HG02798 (cell line): ENCODE results near the gene TST.

Experiments
- ATAC-seq: cut with Tn5 transposase; IDR thresholded peaks from one replicate; pipeline ENCODE4 v1.9.1; 2021; ENCODE audit warnings: mild to moderate bottlenecking; ENCODE audit not compliant: unreplicated experiment, poor library complexity

TST gene

GRCh38 chr22:37017356-37017755, 1.9 kb downstream of the TST start:
- no peak for ATAC-seq

- ATAC-seq, result no peak
Observed at GRCh38 chr22:37016134-37016910, 2.9 kb downstream of the TST start.

- no peak for ATAC-seq
Observed at GRCh38 chr22:37015587-37015878, 3.7 kb downstream of the TST start.

- ATAC-seq, result no peak
Observed at GRCh38 chr22:37014835-37015586, 4.2 kb downstream of the TST start.

GRCh38 chr22:37014415-37014806, 4.8 kb downstream of the TST start:
- ATAC-seq, result no peak

- no peak for ATAC-seq
Observed at GRCh38 chr22:37012956-37013355, 6.3 kb downstream of the TST start.

- ATAC-seq, result no peak
Observed at GRCh38 chr22:37012262-37012904, 6.9 kb downstream of the TST start.

GRCh38 chr22:37011472-37011871, 7.8 kb downstream of the TST start:
- ATAC-seq, result no peak

- no peak for ATAC-seq
Observed at GRCh38 chr22:37010976-37011375, 8.3 kb downstream of the TST start.

GRCh38 chr22:37010174-37010573, 9.1 kb downstream of the TST start:
- ATAC-seq, result no peak

GRCh38 chr22:37009490-37009889, 9.8 kb downstream of the TST start:
- no peak for ATAC-seq

- no peak for ATAC-seq
Observed at GRCh38 chr22:37008365-37008764, 10.9 kb downstream of the TST start.

- no peak for ATAC-seq
Observed at GRCh38 chr22:37007651-37008050, 11.6 kb downstream of the TST start.

GRCh38 chr22:37002633-37003032, 16.6 kb downstream of the TST start:
- no peak for ATAC-seq

GRCh38 chr22:37001826-37002225, 17.4 kb downstream of the TST start:
- no peak for ATAC-seq

- ATAC-seq, result no peak
Observed at GRCh38 chr22:37000676-37001534, 18.3 kb downstream of the TST start.

- no peak for ATAC-seq
Observed at GRCh38 chr22:36999463-36999862, 19.8 kb downstream of the TST start.

GRCh38 chr22:36998620-36999351, 20.5 kb downstream of the TST start:
- ATAC-seq, result no peak

- ATAC-seq, result no peak
Observed at GRCh38 chr22:36997746-36998145, 21.5 kb downstream of the TST start.

- ATAC-seq, result no peak
Observed at GRCh38 chr22:36991206-36991605, 28.0 kb downstream of the TST start.
